OCI-LY3 (cell line): ENCODE results near the gene PDZRN3.

Experiments
- CTCF ChIP-seq: fragments of 200-600, 300-600 bp; sonication (generic); IDR thresholded peaks from 2 replicates; pipeline ENCODE4 v1.5.1; 2014; ENCODE audit warnings: antibody characterized with exemption, low read length, low read depth
- EZH2phosphoT487 ChIP-seq: fragments of 200-600 bp; shearing (Covaris generic); IDR thresholded peaks from 2 replicates; pipeline ENCODE4 v1.6.1; 2018; ENCODE audit warnings: antibody characterized with exemption, mixed run types, low read depth

GRCh38 chr3:73614419-73614818 lies 10.3 kb downstream of the PDZRN3 start:
- no peak for TF ChIP-seq CTCF
- no peak for TF ChIP-seq EZH2phosphoT487
